ENCODE measurements around the gene CYB561D1.
A peak's percentile ranks its signal among the peaks of the same experiment; 100 is the strongest.
"Not testable (repeated sequence)": the region's sequence is repeated elsewhere in the genome, so short reads cannot be mapped to it uniquely, and the experiment has no call there.

CYB561D1 gene

GRCh38 chr1:109493805-109494539, at the start of gene CYB561D1:
Gene CYB561D1, plus strand, starts transcription at chr1:109494094. Its CDS starts 46 bp downstream, at chr1:109494140.
- peak within 1 kb of the TSS; percentile 45 for H3K27ac ChIP-seq (ENCODE audit: low read length)
- no peaks in the 10 kb centered on the region for H3K9me3 ChIP-seq (ENCODE audit: control insufficient read depth in 1 of 2, low read length in 2 of 2)
- H3K4me3 ChIP-seq (ENCODE audit: low read depth in 1 of 2, low read length in 2 of 2) = peak within 1 kb of the TSS; percentile 84 to 96
- peaks cover 4 to 27% of the 10 kb centered on the region in 2 donors for H3K4me1 ChIP-seq (ENCODE audit: control insufficient read depth in 1 of 2, insufficient read depth in 2 of 2, low read length in 2 of 2)
- H3K36me3 ChIP-seq (ENCODE audit: control insufficient read depth in 1 of 2, insufficient read depth in 2 of 2, low read length in 2 of 2) = peaks cover 11 to 26% of the 10 kb centered on the region in 2 donors
- no peaks in the 10 kb centered on the region for H3K27me3 ChIP-seq (ENCODE audit: low read depth, low read length)

- no peaks in the 10 kb centered on the region for H3K4me1 ChIP-seq (ENCODE audit: control insufficient read depth in 1 of 2, insufficient read depth in 2 of 2, low read length in 2 of 2)
- no peak overlapping the region for H3K4me3 ChIP-seq (ENCODE audit: low read depth in 1 of 2, low read length in 2 of 2)
- no peaks in the 10 kb centered on the region for H3K9me3 ChIP-seq (ENCODE audit: control insufficient read depth in 1 of 2, low read length in 2 of 2)
- peaks cover 5% of the 10 kb centered on the region for H3K27me3 ChIP-seq (ENCODE audit: low read depth, low read length)
- no peak overlapping the region for H3K27ac ChIP-seq (ENCODE audit: low read length)
- no peaks in the 10 kb centered on the region for H3K36me3 ChIP-seq (ENCODE audit: control insufficient read depth in 1 of 2, insufficient read depth in 2 of 2, low read length in 2 of 2)
These were observed 49.5 kb upstream of the CYB561D1 start for GRCh38 chr1:109444346-109444745.

GRCh38 chr1:109445949-109446695, 47.8 kb upstream of the CYB561D1 start:
- H3K4me3 ChIP-seq (ENCODE audit: low read depth in 1 of 2, low read length in 2 of 2); H3K9me3 ChIP-seq (ENCODE audit: control insufficient read depth in 1 of 2, low read length in 2 of 2); H3K36me3 ChIP-seq (ENCODE audit: control insufficient read depth in 1 of 2, insufficient read depth in 2 of 2, low read length in 2 of 2); H3K27ac ChIP-seq (ENCODE audit: low read length); H3K4me1 ChIP-seq (ENCODE audit: control insufficient read depth in 1 of 2, insufficient read depth in 2 of 2, low read length in 2 of 2); H3K27me3 ChIP-seq (ENCODE audit: low read depth, low read length): not testable (repeated sequence)

GRCh38 chr1:109447524-109447923, 46.4 kb upstream of the CYB561D1 start:
- peaks cover 5% of the 10 kb centered on the region for H3K27me3 ChIP-seq (ENCODE audit: low read depth, low read length)

GRCh38 chr1:109454497-109455133, 39.3 kb upstream of the CYB561D1 start:
- no peak overlapping the region for H3K4me3 ChIP-seq (ENCODE audit: low read depth in 1 of 2, low read length in 2 of 2)
- peaks cover 0 to 2% of the 10 kb centered on the region in 2 donors for H3K9me3 ChIP-seq (ENCODE audit: control insufficient read depth in 1 of 2, low read length in 2 of 2)
- no peaks in the 10 kb centered on the region for H3K27me3 ChIP-seq (ENCODE audit: low read depth, low read length)
- no peaks in the 10 kb centered on the region for H3K36me3 ChIP-seq (ENCODE audit: control insufficient read depth in 1 of 2, insufficient read depth in 2 of 2, low read length in 2 of 2)
- H3K4me1 ChIP-seq (ENCODE audit: control insufficient read depth in 1 of 2, insufficient read depth in 2 of 2, low read length in 2 of 2) = no peaks in the 10 kb centered on the region
- no peak overlapping the region for H3K27ac ChIP-seq (ENCODE audit: low read length)

More at GRCh38 chr1:109447524-109447923, 46.4 kb upstream of the CYB561D1 start:
- no peaks in the 10 kb centered on the region for H3K9me3 ChIP-seq (ENCODE audit: control insufficient read depth in 1 of 2, low read length in 2 of 2)
- no peaks in the 10 kb centered on the region for H3K36me3 ChIP-seq (ENCODE audit: control insufficient read depth in 1 of 2, insufficient read depth in 2 of 2, low read length in 2 of 2)
- H3K4me3 ChIP-seq (ENCODE audit: low read depth in 1 of 2, low read length in 2 of 2) = no peak overlapping the region
- no peaks in the 10 kb centered on the region for H3K4me1 ChIP-seq (ENCODE audit: control insufficient read depth in 1 of 2, insufficient read depth in 2 of 2, low read length in 2 of 2)
- no peak overlapping the region for H3K27ac ChIP-seq (ENCODE audit: low read length)

GRCh38 chr1:109457819-109458218, 36.1 kb upstream of the CYB561D1 start:
- Histone ChIP-seq H3K27ac (ENCODE audit: low read length) (no peak overlapping the region), H3K36me3 (ENCODE audit: control insufficient read depth in 1 of 2, insufficient read depth in 2 of 2, low read length in 2 of 2) (no peaks in the 10 kb centered on the region), H3K9me3 (ENCODE audit: control insufficient read depth in 1 of 2, low read length in 2 of 2) (peaks cover 0 to 2% of the 10 kb centered on the region in 2 donors), H3K4me1 (ENCODE audit: control insufficient read depth in 1 of 2, insufficient read depth in 2 of 2, low read length in 2 of 2) (no peaks in the 10 kb centered on the region), H3K27me3 (ENCODE audit: low read depth, low read length) (no peaks in the 10 kb centered on the region), H3K4me3 (ENCODE audit: low read depth in 1 of 2, low read length in 2 of 2) (no peak overlapping the region)

GRCh38 chr1:109466125-109466451, 27.8 kb upstream of the CYB561D1 start:
- Histone ChIP-seq H3K27ac (ENCODE audit: low read length) (no peak overlapping the region), H3K4me3 (ENCODE audit: low read depth in 1 of 2, low read length in 2 of 2) (peak overlapping the region; percentile 59 to 79), H3K27me3 (ENCODE audit: low read depth, low read length) (peaks cover 5% of the 10 kb centered on the region)

GRCh38 chr1:109466452-109467300, 27.2 kb upstream of the CYB561D1 start, which contains the start of gene SYPL2:
Gene SYPL2, plus strand, starts transcription at chr1:109466546. Its CDS starts 298 bp downstream, at chr1:109466844.
- H3K27ac ChIP-seq (ENCODE audit: low read length) = no peak within 1 kb of the TSS
- peaks cover 5% of the 10 kb centered on the region for H3K27me3 ChIP-seq (ENCODE audit: low read depth, low read length)
- H3K36me3 ChIP-seq (ENCODE audit: control insufficient read depth in 1 of 2, insufficient read depth in 2 of 2, low read length in 2 of 2) = no peaks in the 10 kb centered on the region
- peaks cover 0 to 9% of the 10 kb centered on the region in 2 donors for H3K4me1 ChIP-seq (ENCODE audit: control insufficient read depth in 1 of 2, insufficient read depth in 2 of 2, low read length in 2 of 2)
- peak within 1 kb of the TSS; percentile 59 to 79 for H3K4me3 ChIP-seq (ENCODE audit: low read depth in 1 of 2, low read length in 2 of 2)
- no peaks in the 10 kb centered on the region for H3K9me3 ChIP-seq (ENCODE audit: control insufficient read depth in 1 of 2, low read length in 2 of 2)

More at GRCh38 chr1:109466125-109466451, 27.8 kb upstream of the CYB561D1 start:
- Histone ChIP-seq H3K9me3 (ENCODE audit: control insufficient read depth in 1 of 2, low read length in 2 of 2) (no peaks in the 10 kb centered on the region), H3K4me1 (ENCODE audit: control insufficient read depth in 1 of 2, insufficient read depth in 2 of 2, low read length in 2 of 2) (peaks cover 0 to 9% of the 10 kb centered on the region in 2 donors), H3K36me3 (ENCODE audit: control insufficient read depth in 1 of 2, insufficient read depth in 2 of 2, low read length in 2 of 2) (no peaks in the 10 kb centered on the region)

- Histone ChIP-seq H3K36me3 (ENCODE audit: control insufficient read depth in 1 of 2, insufficient read depth in 2 of 2, low read length in 2 of 2) (no peaks in the 10 kb centered on the region), H3K9me3 (ENCODE audit: control insufficient read depth in 1 of 2, low read length in 2 of 2) (no peaks in the 10 kb centered on the region), H3K27ac (ENCODE audit: low read length) (no peak overlapping the region), H3K4me3 (ENCODE audit: low read depth in 1 of 2, low read length in 2 of 2) (peak overlapping the region in 1 of 2 donors; percentile 79), H3K27me3 (ENCODE audit: low read depth, low read length) (peaks cover 5% of the 10 kb centered on the region), H3K4me1 (ENCODE audit: control insufficient read depth in 1 of 2, insufficient read depth in 2 of 2, low read length in 2 of 2) (peaks cover 0 to 9% of the 10 kb centered on the region in 2 donors)
These were observed 26.6 kb upstream of the CYB561D1 start for GRCh38 chr1:109467301-109467777.

GRCh38 chr1:109468061-109468460, 25.8 kb upstream of the CYB561D1 start:
- Histone ChIP-seq H3K36me3 (ENCODE audit: control insufficient read depth in 1 of 2, insufficient read depth in 2 of 2, low read length in 2 of 2) (no peaks in the 10 kb centered on the region), H3K27me3 (ENCODE audit: low read depth, low read length) (peaks cover 5% of the 10 kb centered on the region), H3K4me3 (ENCODE audit: low read depth in 1 of 2, low read length in 2 of 2) (no peak overlapping the region), H3K27ac (ENCODE audit: low read length) (no peak overlapping the region), H3K4me1 (ENCODE audit: control insufficient read depth in 1 of 2, insufficient read depth in 2 of 2, low read length in 2 of 2) (peaks cover 0 to 9% of the 10 kb centered on the region in 2 donors), H3K9me3 (ENCODE audit: control insufficient read depth in 1 of 2, low read length in 2 of 2) (no peaks in the 10 kb centered on the region)

Measured in muscle layer of duodenum (tissue), 2 donors.